ENCODE results near the gene SPON1.

DNA sequence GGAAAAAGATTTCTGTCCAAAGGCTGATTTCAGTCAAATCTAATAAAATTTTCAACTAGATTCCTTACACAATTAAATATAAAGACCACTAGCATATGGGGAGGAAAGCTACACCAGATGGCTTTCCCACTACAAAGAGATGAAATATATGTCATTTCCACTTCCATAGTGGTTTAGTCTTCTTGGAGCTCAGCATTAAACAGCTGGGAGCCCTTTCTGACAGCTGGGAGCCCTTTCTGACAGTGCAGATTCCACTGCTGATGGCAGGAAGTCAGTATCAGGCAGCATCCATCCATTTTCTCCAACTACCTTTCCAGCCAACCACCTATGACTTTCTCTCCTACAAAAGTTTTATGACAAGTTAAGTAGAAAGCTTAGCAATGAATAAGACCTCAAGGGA, 218.6 kb downstream of the SPON1 start:
- TF ChIP-seq BHLHE40 (IDR thresholded peaks at IDR 0.05; ENCODE audit: borderline replicate concordance) (no peak), ZNF384 (IDR thresholded peaks at IDR 0.05) (no peak), FOXM1 (IDR thresholded peaks at IDR 0.05; ENCODE audit: borderline replicate concordance) (no peak), LEF1 (IDR thresholded peaks at IDR 0.05; ENCODE audit: borderline replicate concordance) (no peak), SUZ12 (IDR thresholded peaks at IDR 0.05) (no peak), ELF4 (IDR thresholded peaks at IDR 0.05) (no peak), FOXA1 (IDR thresholded peaks at IDR 0.05) (no peak)
